HEK293T (cell line): Measurements from ENCODE around the gene PANK4.

Experiments used
- CTCF ChIA-PET: fragments of 350-600 bp; formaldehyde crosslinking; extraction: SDS; loops from one replicate; lab custom pipeline; 2021; ENCODE audit warnings: antibody characterized with exemption, inconsistent platforms; lab: Yijun Ruan, JAX
- POLR2A ChIA-PET: fragments of 350-600 bp; formaldehyde crosslinking; extraction: SDS; loops from one replicate; lab custom pipeline; 2020; ENCODE audit warnings: antibody characterized with exemption, inconsistent platforms; lab: Yijun Ruan, JAX
- DNase-seq: peaks from one replicate; pipeline ENCODE4 v3.0.0; 2012; ENCODE audit warnings: mixed read lengths; ENCODE audit errors: extremely low spot score
- ARNT ChIP-seq: fragments of 450-650 bp; IDR thresholded peaks from 2 replicates; pipeline ENCODE4 v1.6.1; 2017; ENCODE audit warnings: mild to moderate bottlenecking
- BHLHE40 ChIP-seq: fragments of 450-650 bp; IDR thresholded peaks from 2 replicates; pipeline ENCODE4 v1.6.1; 2016; ENCODE audit warnings: mild to moderate bottlenecking, moderate library complexity, borderline replicate concordance
- CTBP1 ChIP-seq: fragments of 450-650 bp; IDR thresholded peaks from 2 replicates; pipeline ENCODE4 v1.6.1; 2016; ENCODE audit warnings: borderline replicate concordance
- ELF4 ChIP-seq: fragments of 450-650 bp; IDR thresholded peaks from 2 replicates; pipeline ENCODE4 v1.6.1; 2017; ENCODE audit warnings: antibody characterized with exemption
- FOXA1 ChIP-seq: fragments of 450-650 bp; IDR thresholded peaks from 2 replicates; pipeline ENCODE4 v1.6.1; 2016; ENCODE audit warnings: mild to moderate bottlenecking
- FOXK2 ChIP-seq: fragments of 450-650 bp; IDR thresholded peaks from 2 replicates; pipeline ENCODE4 v1.6.1; 2016; ENCODE audit warnings: mild to moderate bottlenecking
- FOXM1 ChIP-seq: fragments of 450-650 bp; IDR thresholded peaks from 2 replicates; pipeline ENCODE4 v1.6.1; 2017; ENCODE audit warnings: mild to moderate bottlenecking, borderline replicate concordance
- HDGF ChIP-seq: fragments of 450-650 bp; IDR thresholded peaks from 2 replicates; pipeline ENCODE4 v1.6.1; 2017; ENCODE audit warnings: antibody characterized with exemption, borderline replicate concordance
- L3MBTL2 ChIP-seq: fragments of 450-650 bp; conservative IDR thresholded peaks from 2 replicates; pipeline ENCODE4 v1.6.1; 2016; ENCODE audit warnings: mild to moderate bottlenecking
- LEF1 ChIP-seq: fragments of 450-650 bp; IDR thresholded peaks from 2 replicates; pipeline ENCODE4 v1.6.1; 2017; ENCODE audit warnings: mild to moderate bottlenecking, borderline replicate concordance
- NFRKB ChIP-seq: fragments of 450-650 bp; IDR thresholded peaks from 2 replicates; pipeline ENCODE4 v1.6.1; 2016; ENCODE audit warnings: mild to moderate bottlenecking, moderate library complexity
- SP1 ChIP-seq: fragments of 450-650 bp; IDR thresholded peaks from 2 replicates; pipeline ENCODE4 v1.6.1; 2017
- SUZ12 ChIP-seq: fragments of 450-650 bp; IDR thresholded peaks from 2 replicates; pipeline ENCODE4 v1.6.1; 2016; ENCODE audit warnings: mild to moderate bottlenecking
- TARDBP ChIP-seq: fragments of 450-650 bp; IDR thresholded peaks from 2 replicates; pipeline ENCODE4 v1.6.1; 2016
- ZNF384 ChIP-seq: fragments of 450-650 bp; IDR thresholded peaks from 2 replicates; pipeline ENCODE4 v1.6.1; 2016
- TF ChIP-seq, protein P1 (sequence below): fragments of 450-650 bp; IDR thresholded peaks from 2 replicates; pipeline ENCODE4 v1.6.1; 2016

The PANK4 gene

GRCh38 chr1:2561898-2562895, 35.8 kb upstream of the PANK4 start:
- no peak for TF ChIP-seq ELF4
- no peak for TF ChIP-seq L3MBTL2
- no peak for TF ChIP-seq FOXA1
- TF ChIP-seq NFRKB: no peak
- ChIA-PET POLR2A (interaction anchor here (1.3 to 1.5 kb wide), 3 partner anchors 15 to 36 kb away, joined by 3 to 5 read pairs (median 4); partner anchors contain the start of gene PANK4), CTCF (interaction anchor here (0.8 to 1.2 kb wide), 2 partner anchors 12 to 110 kb away, joined by 3 to 6 read pairs; no protein-coding TSS in a partner anchor)
- DNase-seq: no peak

GRCh38 chr1:2561446-2561845, 35.0 kb upstream of the PANK4 start:
- DNase-seq: no peak
- TF ChIP-seq HDGF: no peak
- TF ChIP-seq LEF1: no peak
- no peak for TF ChIP-seq ARNT
- TF ChIP-seq, protein P1, sequence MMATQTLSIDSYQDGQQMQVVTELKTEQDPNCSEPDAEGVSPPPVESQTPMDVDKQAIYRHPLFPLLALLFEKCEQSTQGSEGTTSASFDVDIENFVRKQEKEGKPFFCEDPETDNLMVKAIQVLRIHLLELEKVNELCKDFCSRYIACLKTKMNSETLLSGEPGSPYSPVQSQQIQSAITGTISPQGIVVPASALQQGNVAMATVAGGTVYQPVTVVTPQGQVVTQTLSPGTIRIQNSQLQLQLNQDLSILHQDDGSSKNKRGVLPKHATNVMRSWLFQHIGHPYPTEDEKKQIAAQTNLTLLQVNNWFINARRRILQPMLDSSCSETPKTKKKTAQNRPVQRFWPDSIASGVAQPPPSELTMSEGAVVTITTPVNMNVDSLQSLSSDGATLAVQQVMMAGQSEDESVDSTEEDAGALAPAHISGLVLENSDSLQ: no peak
- no peak for TF ChIP-seq NFRKB
- no peak for TF ChIP-seq BHLHE40
- TF ChIP-seq FOXK2: no peak
- TF ChIP-seq FOXM1: no peak
- no peak for TF ChIP-seq L3MBTL2
- TF ChIP-seq TARDBP: no peak
- no peak for TF ChIP-seq SUZ12
- no peak for TF ChIP-seq ZNF384
- no peak for TF ChIP-seq SP1
- no peak for TF ChIP-seq CTBP1
- POLR2A ChIA-PET: interaction anchor here (1.2 to 1.5 kb wide), 5 partner anchors 14 to 148 kb away, joined by 3 to 5 read pairs (median 4); partner anchors contain the start of gene PANK4
- CTCF ChIA-PET: interaction anchor here (0.8 to 1.2 kb wide), 2 partner anchors 13 to 109 kb away, joined by 3 to 6 read pairs; no protein-coding TSS in a partner anchor

DNA sequence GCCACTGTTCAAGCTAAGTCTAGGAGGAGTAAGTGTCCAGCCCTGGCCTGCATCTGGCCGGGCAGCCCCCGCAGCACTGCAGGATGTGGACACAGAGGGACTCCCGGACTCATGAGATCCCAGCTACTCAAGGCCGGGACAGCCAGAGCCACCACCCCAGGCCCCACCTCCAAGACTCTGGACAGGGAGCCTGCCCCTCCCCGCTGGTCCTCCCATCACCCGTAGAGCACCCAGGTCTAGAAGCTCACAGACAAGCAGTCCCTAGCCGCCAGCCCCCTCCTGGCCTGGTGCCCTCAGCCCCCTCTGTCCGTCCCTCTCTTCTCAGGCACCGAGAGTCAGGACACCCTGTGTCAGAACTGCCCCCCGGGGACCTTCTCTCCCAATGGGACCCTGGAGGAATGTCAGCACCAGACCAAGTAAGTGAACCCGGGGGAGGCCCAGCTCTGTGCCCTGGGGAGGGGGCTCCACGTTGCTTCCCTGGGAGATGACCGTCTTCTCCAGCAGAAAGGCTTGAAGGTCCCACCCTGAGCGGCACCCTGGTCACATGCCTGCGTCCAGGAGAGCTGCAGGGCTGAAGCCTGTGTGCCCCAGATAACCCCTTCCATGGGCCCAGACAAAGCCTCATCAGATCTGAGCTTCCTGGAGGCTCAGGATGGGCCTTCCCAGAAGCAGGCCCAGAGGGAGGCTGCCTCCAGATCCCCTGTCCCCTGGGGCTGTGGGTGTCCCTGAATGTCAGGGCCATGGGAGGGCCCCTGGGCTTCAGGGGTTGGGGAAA, 34.1 kb upstream of the PANK4 start:
- no peak for TF ChIP-seq ELF4
- TF ChIP-seq ARNT: no peak
- TF ChIP-seq, protein P1: no peak
- no peak for DNase-seq
- CTCF ChIA-PET: interaction anchor here (1.2 kb wide), 1 partner anchor 241 kb away, joined by 3 read pairs; the partner anchor contains the start of gene TTC34
- POLR2A ChIA-PET: interaction anchor here (1.2 to 1.5 kb wide), 4 partner anchors 13 to 148 kb away, joined by 3 to 4 read pairs (median 4); partner anchors contain the start of gene PANK4

DNA sequence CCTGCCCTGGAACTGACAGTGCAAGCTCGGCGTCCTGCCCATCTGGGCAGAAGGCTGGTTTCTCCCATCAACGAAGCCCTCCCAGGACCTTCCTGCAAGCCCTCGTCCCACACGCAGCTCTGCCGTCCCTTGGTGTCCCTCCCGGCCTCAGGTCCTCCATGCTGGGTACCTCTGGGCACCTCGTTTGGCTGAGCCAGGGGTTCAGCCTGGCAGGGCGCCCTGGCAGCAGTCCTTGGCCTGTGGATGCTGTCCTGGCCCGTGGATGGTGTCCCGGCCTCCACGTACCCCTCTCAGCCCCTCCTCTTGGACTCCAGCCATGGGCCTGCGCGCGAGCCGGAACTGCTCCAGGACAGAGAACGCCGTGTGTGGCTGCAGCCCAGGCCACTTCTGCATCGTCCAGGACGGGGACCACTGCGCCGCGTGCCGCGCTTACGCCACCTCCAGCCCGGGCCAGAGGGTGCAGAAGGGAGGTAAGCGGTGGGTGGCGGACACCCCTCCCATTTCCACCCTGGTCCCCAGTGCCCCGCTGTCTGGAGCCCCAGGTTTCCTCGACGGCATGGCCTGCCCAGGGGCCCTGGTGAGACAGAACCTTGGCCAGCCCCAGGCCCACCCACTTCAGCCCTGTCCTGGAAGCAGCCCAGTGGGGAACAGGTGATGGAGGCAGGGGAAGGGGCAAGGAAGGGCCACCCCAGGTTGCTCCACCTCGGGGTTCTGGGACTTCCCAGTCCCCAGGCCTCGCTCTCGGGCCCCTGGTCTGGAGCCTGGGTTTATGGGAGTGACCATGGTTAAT, 33.3 kb upstream of the PANK4 start:
- CTCF ChIA-PET: interaction anchor here (1.2 kb wide), 1 partner anchor 242 kb away, joined by 3 read pairs; the partner anchor contains the start of gene TTC34

More for the DNA sequence above, 33.3 kb upstream of the PANK4 start:
- DNase-seq: no peak
- POLR2A ChIA-PET: interaction anchor here (1.5 kb wide), 1 partner anchor 25 kb away, joined by 4 read pairs; no protein-coding TSS in a partner anchor
- no peak for TF ChIP-seq ZNF384
- no peak for TF ChIP-seq CTBP1
- TF ChIP-seq BHLHE40: no peak
- TF ChIP-seq NFRKB: no peak
- no peak for TF ChIP-seq HDGF
- TF ChIP-seq TARDBP: no peak
- no peak for TF ChIP-seq FOXA1
- TF ChIP-seq ELF4: no peak
- TF ChIP-seq, protein P1: no peak
- no peak for TF ChIP-seq FOXK2
- TF ChIP-seq SUZ12: no peak
- TF ChIP-seq SP1: no peak
- no peak for TF ChIP-seq ARNT
- no peak for TF ChIP-seq FOXM1
- TF ChIP-seq L3MBTL2: no peak
- no peak for TF ChIP-seq LEF1
